NCI-H2171 treated with DMSO at 0.1 percent for 48 hours (cell line): ENCODE data around the gene SPACA6.
"Not testable (repeated sequence)": the region's sequence is repeated elsewhere in the genome, so short reads cannot be mapped to it uniquely, and the experiment has no call there.

Experiments
- DNase-seq: peaks from one replicate; lab custom pipeline; 2025; lab: John Stamatoyannopoulos, UW

Gene SPACA6

GRCh38 chr19:51737924-51738323, 44.8 kb downstream of the SPACA6 start:
- DNase-seq: no peak

- not testable (repeated sequence) for DNase-seq
Observed at GRCh38 chr19:51738523-51738922, 45.4 kb downstream of the SPACA6 start.

GRCh38 chr19:51739466-51740213, 46.5 kb downstream of the SPACA6 start:
- no peak for DNase-seq

GRCh38 chr19:51740356-51740755, 47.2 kb downstream of the SPACA6 start:
- no peak for DNase-seq

- DNase-seq: no peak
Observed at GRCh38 chr19:51742789-51743188, 49.7 kb downstream of the SPACA6 start.

GRCh38 chr19:51743405-51743804, 50.3 kb downstream of the SPACA6 start:
- DNase-seq: no peak

- DNase-seq: no peak
Observed at GRCh38 chr19:51746731-51747130, 53.6 kb downstream of the SPACA6 start.

- DNase-seq: no peak
Observed at GRCh38 chr19:51749979-51750378, 56.8 kb downstream of the SPACA6 start.

GRCh38 chr19:51750400-51751094, 57.4 kb downstream of the SPACA6 start:
- DNase-seq: no peak

GRCh38 chr19:51751655-51752054, 58.5 kb downstream of the SPACA6 start, which contains the start of gene FPR1:
FPR1 (minus strand) TSS chr19:51751878; CDS start chr19:51746994, 4,884 bp downstream.
- no peak for DNase-seq

- DNase-seq: no peak
Observed at GRCh38 chr19:51754109-51754508, 61.0 kb downstream of the SPACA6 start.

GRCh38 chr19:51754770-51755169, 61.6 kb downstream of the SPACA6 start:
- no peak for DNase-seq
